SU-DHL-6 (cell line): ENCODE data around the gene FMNL1.
A peak's percentile ranks its signal among the peaks of the same experiment; 100 is the strongest.

Experiments
- H2AFZ ChIP-seq: fragments of 200-600 bp; sonication (generic); 2 replicates; pipeline ENCODE4 v1.6.1; 2014; ENCODE audit warnings: low read depth, mild to moderate bottlenecking, moderate library complexity, mixed read lengths, antibody characterized with exemption, low read length; ENCODE audit not compliant: severe bottlenecking
- H3F3A ChIP-seq: fragments of 200-600 bp; shearing (Covaris generic); 2 replicates; pipeline ENCODE4 v1.6.0; 2016; ENCODE audit warnings: antibody characterized with exemption, mild to moderate bottlenecking; ENCODE audit not compliant: insufficient read depth
- H3K27ac ChIP-seq: fragments of 200-600 bp; sonication (generic); 2 replicates; pipeline ENCODE4 v1.5.1; 2016; ENCODE audit warnings: low read depth, mild to moderate bottlenecking, low read length, moderate library complexity, mixed read lengths
- H3K27me3 ChIP-seq: fragments of 200-600 bp; sonication (generic), shearing (Covaris generic); 2 replicates; pipeline ENCODE4 v1.6.0; 2014; ENCODE audit warnings: mild to moderate bottlenecking, low read length
- H3K36me3 ChIP-seq: fragments of 200-600 bp; sonication (generic); 2 replicates; pipeline ENCODE4 v1.6.1; 2014; ENCODE audit warnings: mild to moderate bottlenecking, low read length, mixed read lengths
- H3K4me2 ChIP-seq: fragments of 300-600, 200-600 bp; shearing (Covaris generic), sonication (generic); 2 replicates; pipeline ENCODE4 v1.6.0; 2014; ENCODE audit warnings: low read length, low read depth, mild to moderate bottlenecking; ENCODE audit not compliant: poor library complexity, severe bottlenecking
- H3K4me3 ChIP-seq: fragments of 200-600 bp; sonication (generic); 2 replicates; pipeline ENCODE4 v1.5.1; 2014; ENCODE audit warnings: antibody characterized with exemption, low read length, mild to moderate bottlenecking, mixed read lengths; ENCODE audit not compliant: insufficient read depth, poor library complexity, severe bottlenecking
- H3K79me2 ChIP-seq: fragments of 200-600 bp; sonication (generic); 2 replicates; pipeline ENCODE4 v1.6.1; 2014; ENCODE audit warnings: mild to moderate bottlenecking, low read length, moderate library complexity; ENCODE audit not compliant: insufficient read depth
- H3K9ac ChIP-seq: fragments of 200-600 bp; sonication (generic); 2 replicates; pipeline ENCODE4 v1.7.0; 2014; ENCODE audit warnings: mild to moderate bottlenecking, low read length
- H3K9me2 ChIP-seq: fragments of 200-600 bp; sonication (generic); replicated peaks from 2 replicates; pipeline ENCODE4 v1.6.1; 2014; ENCODE audit warnings: low read length; ENCODE audit not compliant: insufficient read depth
- H3K9me3 ChIP-seq: fragments of 200-600 bp; sonication (generic); 2 replicates; pipeline ENCODE4 v1.6.1; 2014; ENCODE audit warnings: low read length, mixed read lengths; ENCODE audit not compliant: insufficient read depth
- H4K20me1 ChIP-seq: fragments of 200-600 bp; sonication (generic); 2 replicates; pipeline ENCODE4 v1.6.1; 2014; ENCODE audit warnings: low read depth, mild to moderate bottlenecking, antibody characterized with exemption, low read length, moderate library complexity, mixed read lengths
- CTCF ChIP-seq: fragments of 200-600 bp; sonication (generic); IDR thresholded peaks from one replicate; pipeline ENCODE4 v1.5.1; 2017; ENCODE audit warnings: antibody characterized with exemption, mild to moderate bottlenecking, low read length, moderate library complexity; ENCODE audit not compliant: insufficient read depth, poor library complexity, severe bottlenecking
- EZH2phosphoT487 ChIP-seq: fragments of 200-600 bp; sonication (generic), shearing (Covaris generic); conservative IDR thresholded peaks from 2 replicates; pipeline ENCODE4 v1.6.1; 2018; ENCODE audit warnings: mild to moderate bottlenecking, antibody characterized with exemption, low read length, moderate library complexity, mixed read lengths

Gene FMNL1

DNA sequence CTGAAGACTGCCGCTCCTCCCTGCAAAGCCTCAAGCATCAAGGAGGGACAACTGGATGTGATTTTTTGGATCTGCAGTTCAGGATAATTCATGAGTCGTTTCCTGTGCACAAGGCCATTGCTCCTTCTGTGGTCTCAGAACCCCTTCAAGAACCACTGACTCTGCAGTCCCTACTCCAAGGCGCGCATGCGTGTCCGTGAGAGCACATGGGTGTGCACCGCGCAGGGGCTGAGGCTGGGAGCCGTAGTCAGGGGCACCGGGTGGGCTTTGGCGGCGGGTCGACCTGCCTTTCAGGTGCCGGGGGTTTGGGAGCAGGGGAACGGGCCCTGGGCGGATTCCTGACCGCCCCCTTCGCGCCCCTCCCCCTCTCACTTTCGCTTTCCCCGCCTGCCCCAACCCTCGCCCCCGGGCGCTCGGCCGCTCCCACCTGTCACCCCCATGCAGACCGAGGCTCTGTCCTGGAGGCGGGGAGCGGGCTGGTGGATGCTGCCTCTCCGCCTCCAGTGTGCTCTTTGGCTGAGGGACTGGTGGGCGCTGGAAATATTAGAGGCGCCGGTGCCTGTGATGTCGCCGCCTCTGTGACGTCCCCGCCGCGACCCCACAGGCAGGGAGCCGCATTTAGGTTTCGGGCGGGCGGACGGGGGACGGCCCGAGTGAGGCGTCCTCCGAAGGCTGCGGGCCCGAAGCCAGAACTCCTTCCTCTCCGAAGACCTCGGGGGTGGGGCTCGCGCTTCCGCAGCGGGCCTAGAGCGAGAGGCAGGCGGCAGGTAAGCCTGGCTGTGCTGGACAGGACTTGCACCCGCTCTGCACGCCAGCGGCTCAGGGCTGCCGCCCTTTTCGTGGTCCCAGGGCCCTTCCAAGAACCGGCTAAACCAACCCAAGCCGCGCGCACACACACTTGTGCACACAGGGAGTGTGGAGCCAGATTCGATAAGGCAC lies 40.2 kb downstream of the FMNL1 start, which contains the start of gene SPATA32:
SPATA32 (minus strand) TSS at position 518 of the 939 bp plus-strand sequence; CDS start at position 440, 78 bp downstream.
- TF ChIP-seq CTCF (no peak), EZH2phosphoT487 (no peak)
- no peaks in the 10 kb centered on the region for H4K20me1 ChIP-seq
- H3K4me2 ChIP-seq: peak within 1 kb of the TSS; percentile 60
- H2AFZ ChIP-seq: peak within 1 kb of the TSS; percentile 34
- H3K36me3 ChIP-seq: no peaks in the 10 kb centered on the region
- no peaks in the 10 kb centered on the region for H3F3A ChIP-seq
- no peaks in the 10 kb centered on the region for H3K9me2 ChIP-seq
- peak within 1 kb of the TSS; percentile 51 for H3K9ac ChIP-seq
- peak within 1 kb of the TSS; percentile 41 for H3K4me3 ChIP-seq
- no peaks in the 10 kb centered on the region for H3K9me3 ChIP-seq
- H3K27me3 ChIP-seq: no peaks in the 10 kb centered on the region
- H3K79me2 ChIP-seq: no peaks in the 10 kb centered on the region
- no peak within 1 kb of the TSS for H3K27ac ChIP-seq

DNA sequence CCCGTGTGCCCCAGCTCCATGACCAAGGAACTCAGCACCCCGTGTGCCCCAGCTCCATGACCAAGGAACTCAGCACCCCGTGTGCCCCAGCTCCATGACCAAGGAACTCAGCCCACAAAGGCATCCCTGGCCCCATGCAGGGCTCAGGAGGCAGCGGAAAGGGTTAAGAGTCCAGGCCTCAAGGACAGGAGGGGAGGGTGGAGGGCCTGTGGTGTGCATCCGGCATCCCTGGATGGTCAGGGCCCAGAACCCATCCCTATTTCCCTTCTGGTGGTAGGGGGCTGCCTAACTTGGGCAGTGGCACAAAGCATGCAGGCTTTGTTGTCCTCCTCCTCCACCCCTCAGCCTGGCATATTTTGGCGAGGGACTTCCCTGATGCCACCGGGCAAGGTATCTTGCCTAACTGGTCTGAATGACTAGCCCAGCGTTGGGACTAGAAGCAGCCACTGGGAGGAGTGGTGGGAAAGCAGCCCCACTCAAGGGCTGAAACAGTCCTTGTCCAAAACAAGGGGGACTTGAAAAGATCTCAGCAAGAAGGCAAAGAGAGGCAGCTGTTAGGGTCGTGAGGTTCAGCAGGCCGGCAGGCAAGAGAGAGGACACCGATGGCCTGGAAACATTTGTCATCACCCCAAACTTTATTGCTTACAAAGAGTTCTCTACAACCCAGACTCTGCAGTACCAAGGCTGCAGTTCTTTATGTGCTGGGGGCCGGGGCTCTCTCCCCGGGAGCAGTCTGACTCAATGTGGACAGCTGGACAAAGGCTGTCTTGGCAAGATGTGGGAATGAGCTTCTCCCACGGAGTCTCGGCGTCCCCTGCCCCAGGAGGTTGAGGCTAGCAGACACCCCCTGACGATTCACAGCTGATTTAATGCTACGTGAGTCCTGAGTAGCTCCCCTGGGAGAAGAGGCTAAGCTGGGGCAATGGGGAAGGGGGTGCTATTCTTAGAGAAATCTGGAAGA lies 41.1 kb downstream of the FMNL1 start:
- Histone ChIP-seq H2AFZ (no peak overlapping the region), H3K4me3 (no peak overlapping the region), H3K9me2 (no peaks in the 10 kb centered on the region), H3K4me2 (peak overlapping the region; percentile 60), H3K9me3 (no peaks in the 10 kb centered on the region), H3K36me3 (no peaks in the 10 kb centered on the region), H3K27ac (no peak overlapping the region), H4K20me1 (no peaks in the 10 kb centered on the region), H3K27me3 (no peaks in the 10 kb centered on the region), H3F3A (no peaks in the 10 kb centered on the region), H3K79me2 (no peaks in the 10 kb centered on the region), H3K9ac (peak overlapping the region; percentile 51)
- TF ChIP-seq CTCF: no peak
- no peak for TF ChIP-seq EZH2phosphoT487

- H3K36me3 ChIP-seq: no peaks in the 10 kb centered on the region
- no peaks in the 10 kb centered on the region for H4K20me1 ChIP-seq
- H2AFZ ChIP-seq: no peak overlapping the region
- H3K9ac ChIP-seq: no peak overlapping the region
- H3K4me3 ChIP-seq: no peak overlapping the region
- H3K9me2 ChIP-seq: no peaks in the 10 kb centered on the region
- no peak overlapping the region for H3K27ac ChIP-seq
- H3F3A ChIP-seq: peaks cover 2% of the 10 kb centered on the region; the same call in 1 of the 2 replicates
- no peaks in the 10 kb centered on the region for H3K27me3 ChIP-seq
- TF ChIP-seq EZH2phosphoT487: no peak
- no peak overlapping the region for H3K4me2 ChIP-seq
- no peaks in the 10 kb centered on the region for H3K9me3 ChIP-seq
- no peaks in the 10 kb centered on the region for H3K79me2 ChIP-seq
Observed at GRCh38 chr17:45263477-45263860, 41.8 kb downstream of the FMNL1 start.
